GM18907 (cell line): ENCODE data around the gene IL13RA2.

Experiments used
- ATAC-seq: cut with Tn5 transposase; IDR thresholded peaks from one replicate; pipeline ENCODE4 v1.9.1; 2021; ENCODE audit warnings: mild to moderate bottlenecking, moderate library complexity; ENCODE audit not compliant: unreplicated experiment

The IL13RA2 gene

GRCh38 chrX:115017455-115017854 is at the start of gene IL13RA2:
TSS of gene IL13RA2 (minus strand) at chrX:115017616. CDS start at chrX:115017269, 347 bp downstream.
- ATAC-seq = no peak

- ATAC-seq = no peak
Measured at GRCh38 chrX:115065304-115065703, 47.9 kb upstream of the IL13RA2 start.

- no peak for ATAC-seq
Measured at GRCh38 chrX:115060013-115060412, 42.6 kb upstream of the IL13RA2 start.

DNA sequence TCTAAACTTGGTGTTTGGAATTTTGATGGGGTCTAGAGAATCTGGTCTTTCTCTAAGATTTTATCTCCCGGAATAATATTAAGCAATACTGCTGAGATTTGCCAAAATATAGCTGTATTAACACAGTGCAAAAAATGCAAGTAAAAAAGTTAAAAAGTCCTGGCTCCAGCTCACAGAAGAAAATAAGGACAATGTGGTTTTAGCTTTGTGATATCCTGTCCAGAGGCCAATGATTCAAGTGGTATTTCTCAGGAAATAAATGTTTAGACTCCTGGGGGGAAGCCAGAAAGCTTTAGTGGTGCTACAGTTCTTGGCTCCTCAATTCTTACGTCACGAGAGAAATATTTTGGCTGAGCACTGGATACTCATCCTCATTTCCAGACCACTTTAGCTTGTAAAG is 40.9 kb upstream of the IL13RA2 start:
- no peak for ATAC-seq

DNA sequence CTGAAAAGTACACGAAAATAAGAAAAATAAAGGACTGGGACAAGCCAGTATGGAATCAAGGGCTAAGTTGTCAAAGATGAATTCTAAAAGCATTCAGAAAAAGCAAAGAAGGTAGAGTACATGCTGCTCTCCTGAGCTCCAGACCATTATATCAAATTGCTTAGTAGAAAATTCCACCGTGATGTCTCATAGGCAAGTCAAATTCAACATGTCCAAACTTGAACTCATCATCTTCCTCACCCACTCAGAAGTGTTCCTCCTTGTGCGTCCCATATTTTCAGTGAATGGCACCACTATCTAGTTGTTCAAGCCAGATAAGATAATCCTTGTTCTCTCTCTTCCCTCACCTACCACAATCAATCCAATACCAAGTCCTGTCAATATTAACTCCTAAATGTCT is 37.5 kb upstream of the IL13RA2 start:
- no peak for ATAC-seq

DNA sequence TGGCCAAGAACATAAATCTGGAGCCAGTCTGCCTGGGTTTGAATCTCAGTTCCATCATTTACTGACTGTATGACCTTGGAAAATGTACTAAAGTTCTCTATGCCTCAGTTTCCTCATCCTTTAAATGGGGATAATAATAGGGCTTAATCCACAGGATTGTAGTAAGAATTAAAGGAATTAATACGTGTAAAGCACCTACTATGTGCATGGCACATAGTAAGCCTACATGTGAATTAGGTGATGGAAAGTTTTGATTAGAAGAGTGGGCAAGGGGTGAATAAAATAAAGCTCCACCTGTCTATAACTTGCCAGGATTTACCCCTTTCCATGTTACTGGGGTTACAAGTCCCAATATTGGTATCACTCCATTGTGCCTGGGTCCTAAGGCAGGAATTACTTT is 35.8 kb upstream of the IL13RA2 start:
- ATAC-seq = no peak

DNA sequence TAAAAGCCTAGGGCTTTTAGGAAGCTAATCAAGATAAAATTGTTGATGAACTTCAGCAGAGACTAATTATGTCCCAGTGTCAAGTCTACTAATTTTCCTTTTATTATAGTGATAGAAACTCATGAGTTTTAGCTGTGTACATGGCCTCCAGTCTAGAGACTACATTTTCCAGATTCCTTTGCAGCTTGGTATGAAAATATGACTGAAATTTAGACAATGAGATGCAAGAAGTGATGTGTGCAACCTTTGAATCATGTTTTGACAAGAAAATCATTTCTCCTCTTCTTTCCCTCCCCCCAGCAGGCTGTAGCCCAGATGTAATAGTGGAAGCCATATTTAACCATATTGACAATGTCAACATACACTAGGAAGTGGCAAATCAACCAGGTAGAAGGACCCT is 30.3 kb upstream of the IL13RA2 start:
- no peak for ATAC-seq

DNA sequence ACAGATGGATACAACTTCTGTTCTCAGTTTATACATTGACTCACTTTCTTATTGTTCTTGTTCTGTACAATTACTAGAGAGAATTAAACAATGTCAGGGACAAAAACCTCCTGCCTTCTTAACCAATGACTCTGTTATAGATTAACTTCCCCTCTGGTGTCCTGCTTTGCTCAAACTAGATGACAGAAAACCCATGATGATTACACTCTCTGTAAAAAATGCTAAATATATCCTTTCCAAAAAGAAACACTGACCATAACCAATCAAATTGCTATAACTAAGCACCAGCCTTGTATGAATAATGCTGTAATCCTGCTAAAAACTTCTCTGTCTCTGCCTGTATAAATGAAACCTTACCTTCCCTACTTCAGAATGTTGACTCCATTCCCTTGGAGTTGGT is 29.8 kb upstream of the IL13RA2 start:
- ATAC-seq = no peak

GRCh38 chrX:115040417-115040816 is 23.0 kb upstream of the IL13RA2 start:
- ATAC-seq = no peak

DNA sequence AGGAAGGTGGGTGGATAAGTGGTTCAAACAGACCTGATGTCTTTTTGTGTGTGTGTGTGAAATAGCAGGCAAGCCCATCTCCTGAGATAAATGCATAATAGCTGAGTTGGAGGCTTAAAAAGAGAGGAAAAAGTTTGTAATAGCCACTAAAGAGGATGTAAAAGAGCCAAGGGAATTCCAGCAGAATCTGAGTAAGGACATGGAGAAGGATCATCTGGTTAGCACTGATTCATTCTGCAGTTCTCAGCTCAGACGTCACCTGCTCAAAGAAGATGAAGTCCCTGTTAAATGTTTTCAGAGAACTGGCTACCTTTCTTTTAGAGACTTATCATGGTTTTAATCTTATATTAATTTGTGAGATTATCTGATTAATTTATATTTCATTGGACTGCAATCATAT is 21.0 kb upstream of the IL13RA2 start:
- ATAC-seq = no peak

DNA sequence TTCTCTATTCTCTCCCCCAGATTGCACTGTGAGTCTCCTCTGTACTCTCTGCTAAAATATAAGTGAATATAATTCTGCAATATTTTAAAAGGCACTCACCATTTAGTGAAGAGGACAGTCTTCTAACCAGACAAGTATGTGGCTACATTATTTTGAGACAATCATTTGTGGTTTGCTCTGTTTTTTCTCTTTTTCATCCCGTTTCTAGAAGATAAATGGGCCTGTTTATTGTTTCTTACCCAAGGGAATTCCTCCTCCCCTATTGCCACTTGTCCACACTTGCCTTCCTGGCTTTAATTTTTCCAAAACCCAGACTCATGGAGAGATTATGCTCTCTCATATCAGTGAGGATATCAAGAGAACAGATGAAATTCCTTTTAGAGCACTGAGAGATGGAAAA is 18.6 kb upstream of the IL13RA2 start:
- no peak for ATAC-seq

DNA sequence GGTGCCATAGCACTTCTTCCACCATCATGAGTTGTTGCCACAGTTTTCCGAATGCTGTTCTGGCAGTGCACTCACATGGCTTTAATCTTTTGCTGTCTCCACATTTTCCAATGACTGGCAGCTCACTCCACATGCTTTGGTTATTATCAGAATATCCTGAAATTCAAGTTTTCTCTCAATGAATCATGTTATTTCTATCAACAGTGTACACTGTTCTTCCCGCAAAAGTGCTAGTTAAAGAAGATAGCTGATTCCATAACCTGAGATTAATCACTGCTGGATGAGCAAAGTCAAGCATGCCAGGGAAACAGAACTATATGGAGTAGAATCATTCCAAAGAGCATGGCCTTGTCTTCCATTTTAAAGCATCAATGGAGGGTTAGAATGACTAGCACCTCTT is 14.6 kb upstream of the IL13RA2 start:
- no peak for ATAC-seq

GRCh38 chrX:115030625-115031024 is 13.2 kb upstream of the IL13RA2 start:
- ATAC-seq = no peak

- no peak for ATAC-seq
Measured at GRCh38 chrX:115029869-115030570, 12.6 kb upstream of the IL13RA2 start.

DNA sequence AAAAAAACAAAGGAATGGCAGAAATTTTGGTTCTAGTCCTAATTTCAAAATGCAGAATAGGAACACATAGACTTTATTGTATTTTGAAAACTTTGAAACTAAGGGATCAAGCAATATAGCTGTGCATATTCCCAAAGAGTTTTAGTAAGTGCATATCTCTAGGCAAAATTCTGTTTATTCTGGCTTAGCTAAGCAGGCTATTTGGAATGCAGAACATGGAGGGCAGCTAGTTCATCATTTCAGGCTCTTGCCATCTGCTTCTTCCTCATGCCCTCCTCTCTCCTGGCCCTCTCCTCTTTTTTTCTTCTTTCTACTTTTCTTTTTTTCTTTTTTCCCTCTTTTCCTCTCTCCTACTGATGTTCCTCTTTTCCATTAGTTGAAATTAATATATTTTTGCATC is 12.0 kb upstream of the IL13RA2 start:
- ATAC-seq = no peak

DNA sequence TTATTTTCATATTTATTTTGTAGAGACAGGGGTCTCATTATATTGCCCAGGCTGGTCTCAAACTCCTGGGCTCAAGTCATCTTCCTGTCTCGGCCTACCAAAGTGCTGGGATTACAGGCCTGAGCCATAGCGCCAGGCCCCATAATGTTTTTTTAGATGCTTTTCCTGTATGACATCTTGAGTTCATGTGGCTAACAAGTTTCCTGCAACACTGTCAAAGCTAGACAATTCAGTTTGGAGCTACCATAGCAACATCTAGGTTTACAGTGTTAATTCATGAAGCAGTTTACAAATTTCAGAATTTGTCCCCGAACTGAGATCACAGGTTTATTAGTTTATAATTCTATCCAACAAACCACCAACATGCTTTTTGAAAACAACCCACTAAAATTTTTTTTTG is 6.4 kb upstream of the IL13RA2 start:
- no peak for ATAC-seq

GRCh38 chrX:115023139-115023538 is 5.7 kb upstream of the IL13RA2 start:
- ATAC-seq = no peak

DNA sequence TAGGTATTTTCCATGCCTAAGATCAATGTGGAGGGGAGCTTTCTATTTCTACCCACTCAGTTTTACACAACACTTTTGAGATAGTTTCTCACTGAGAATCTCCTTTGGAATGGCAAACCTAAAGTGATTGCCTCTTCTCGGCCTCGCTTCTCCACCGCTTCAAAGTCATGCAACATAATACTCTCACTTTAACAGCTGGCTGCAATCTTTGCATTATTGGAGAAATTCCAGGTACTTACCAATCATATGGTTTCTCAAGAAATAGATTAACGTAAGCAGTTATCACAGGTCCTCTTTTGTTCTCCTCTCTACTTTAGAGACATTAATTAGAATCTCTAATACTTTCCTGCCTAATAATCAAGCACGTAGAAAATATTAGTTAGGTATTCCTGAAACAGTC is 3.7 kb upstream of the IL13RA2 start:
- ATAC-seq = no peak

DNA sequence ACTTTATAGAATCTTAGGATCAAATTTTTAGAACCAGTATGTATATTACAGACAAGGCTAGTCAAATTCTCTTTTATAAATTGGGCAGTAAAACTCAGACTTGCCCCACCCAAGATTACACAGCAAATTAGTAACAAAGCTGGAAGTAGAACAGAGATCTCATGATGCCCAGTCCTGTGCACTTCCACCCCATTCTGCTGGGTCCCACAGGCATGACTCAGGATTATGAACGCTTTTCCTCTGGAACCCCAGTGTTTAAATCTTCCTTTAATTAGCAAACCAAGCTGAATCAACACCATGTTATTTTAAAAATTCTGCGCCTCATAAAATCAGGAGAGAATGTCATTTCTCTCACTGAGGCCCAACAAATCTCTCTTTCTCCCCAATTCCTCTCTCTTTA is 1.5 kb upstream of the IL13RA2 start:
- no peak for ATAC-seq

- no peak for ATAC-seq
Measured at GRCh38 chrX:115018040-115018647, 728 bp upstream of the IL13RA2 start.

DNA sequence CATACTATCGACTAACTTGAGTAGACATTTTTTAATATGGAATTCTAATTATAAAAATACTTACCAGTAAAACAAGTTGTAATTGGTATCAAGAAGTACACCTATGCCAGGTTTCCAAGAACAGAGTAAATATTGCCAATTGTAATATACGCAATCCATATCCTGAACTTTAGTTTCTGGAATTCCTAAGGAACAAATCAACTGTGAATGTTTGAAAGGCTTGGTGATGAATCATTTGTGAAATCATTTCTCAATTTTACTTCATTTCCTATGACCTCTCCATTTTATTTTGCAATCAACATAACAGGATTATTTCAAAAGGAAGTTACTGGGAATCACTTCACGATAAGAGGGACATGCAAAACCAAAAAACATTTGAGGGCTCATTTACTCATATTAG is 3.7 kb downstream of the IL13RA2 start:
- ATAC-seq = no peak

DNA sequence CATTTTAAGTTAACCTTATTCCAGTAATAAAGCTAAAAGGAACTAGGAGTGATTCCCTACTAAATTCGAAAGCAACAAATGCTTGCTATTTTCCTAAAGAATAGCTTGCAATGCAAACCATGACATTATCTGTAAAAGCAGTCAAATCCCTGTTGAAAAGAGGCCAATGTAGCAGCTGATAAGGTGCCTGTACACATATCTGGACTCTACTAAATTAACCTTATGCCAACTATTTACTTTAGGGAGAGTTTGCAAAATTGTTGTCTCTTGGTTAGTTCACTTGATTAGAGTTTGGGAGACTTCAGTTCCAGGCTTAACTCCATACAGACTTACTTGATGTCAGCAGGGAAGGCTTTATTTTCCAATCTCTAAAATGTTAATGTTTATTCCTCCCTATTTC is 6.0 kb downstream of the IL13RA2 start:
- no peak for ATAC-seq

GRCh38 chrX:114999906-115000305 is 17.5 kb downstream of the IL13RA2 start:
- no peak for ATAC-seq
